Smooth muscle cell (in vitro differentiated cells): ENCODE results near the gene CYB5R4. TPM values are rescaled to one million over a fixed set of nuclear protein-coding genes. Genes with fewer than 3 reads are reported as not detected.

ENCODE experiments used
- DNase-seq: peaks from one replicate; lab custom pipeline; 2025; ENCODE audit not compliant: unreplicated experiment; lab: John Stamatoyannopoulos, UW
- H2AFZ ChIP-seq: fragments of 200-600 bp; sonication (generic); 2 replicates; pipeline ENCODE4 v1.6.0; 2016; ENCODE audit warnings: antibody characterized with exemption, low read depth, mild to moderate bottlenecking
- H3F3A ChIP-seq: fragments of 200-600 bp; sonication (generic); 2 replicates; pipeline ENCODE4 v1.6.0; 2017; ENCODE audit warnings: antibody characterized with exemption, low read depth
- H3K27ac ChIP-seq: fragments of 200-600 bp; sonication (generic); 2 replicates; pipeline ENCODE4 v1.5.1; 2016; ENCODE audit warnings: low read depth, mild to moderate bottlenecking
- H3K27me3 ChIP-seq: fragments of 200-600 bp; sonication (generic); 2 replicates; pipeline ENCODE4 v1.6.1; 2016; ENCODE audit warnings: low read depth, mild to moderate bottlenecking
- H3K36me3 ChIP-seq: fragments of 200-600 bp; sonication (generic); 2 replicates; pipeline ENCODE4 v1.5.1; 2016; ENCODE audit warnings: low read depth
- H3K4me1 ChIP-seq: fragments of 200-600 bp; sonication (generic); 2 replicates; pipeline ENCODE4 v1.5.1; 2016; ENCODE audit warnings: low read depth
- H3K4me2 ChIP-seq: fragments of 200-600 bp; sonication (generic); 2 replicates; pipeline ENCODE4 v1.6.0; 2016; ENCODE audit warnings: mild to moderate bottlenecking
- H3K4me3 ChIP-seq: fragments of 200-600 bp; sonication (generic); 2 replicates; pipeline ENCODE4 v1.5.1; 2016; ENCODE audit warnings: mild to moderate bottlenecking
- H3K79me2 ChIP-seq: fragments of 200-600 bp; sonication (generic); 2 replicates; pipeline ENCODE4 v1.6.0; 2016; ENCODE audit warnings: low read depth, mild to moderate bottlenecking
- H3K9ac ChIP-seq: fragments of 200-600 bp; sonication (generic); 2 replicates; pipeline ENCODE4 v1.6.0; 2016; ENCODE audit warnings: low read depth
- H3K9me3 ChIP-seq: fragments of 200-600 bp; sonication (generic); replicated peaks from 2 replicates; pipeline ENCODE4 v1.5.1; 2016; ENCODE audit warnings: low read depth
- H4K20me1 ChIP-seq: fragments of 200-600 bp; sonication (generic); 2 replicates; pipeline ENCODE4 v1.6.0; 2016; ENCODE audit warnings: low read depth
- whole genome bisulfite sequencing: methylation state at CpG from one replicate; pipeline ENCODE4 v1.1.7; 2016; ENCODE audit warnings: low lambda C conversion rate; 5-methylcytosine and 5-hydroxymethylcytosine counted together
- polyA plus RNA-seq: library from polyadenylated mRNA; unstranded; fragments of >200 nt; fragmentation: Nextera tagmentation; extraction: Ambion mirVana; gene quantifications from 2 replicates; pipeline ENCODE4 v1.2.1, GENCODE V29; 2016
- total RNA-seq: library from RNA; depleted of rRNA; stranded (reverse); fragments of >200 nt; gene quantifications from 2 replicates; pipeline ENCODE4 v1.2.3, GENCODE V29; 2014
- TF ChIP-seq, protein P1 (sequence below): fragments of 200-600 bp; sonication (generic); IDR thresholded peaks from 2 replicates; pipeline ENCODE4 v1.5.1; 2017; ENCODE audit warnings: borderline replicate concordance, mild to moderate bottlenecking, antibody characterized with exemption; ENCODE audit not compliant: insufficient read depth, poor library complexity, severe bottlenecking

CYB5R4 gene
- total and polyA plus RNA-seq, 2 experiments from 2014 or later, result 5.8 to 9.5 TPM

GRCh38 chr6:83958241-83958685 lies 98.8 kb downstream of the CYB5R4 start:
- Histone ChIP-seq H3K36me3 (no peaks in the 10 kb centered on the region), H3K79me2 (no peaks in the 10 kb centered on the region), H3F3A (no peaks in the 10 kb centered on the region), H3K9ac (no peak overlapping the region), H3K4me2 (no peak overlapping the region), H3K4me1 (peaks cover 2% of the 10 kb centered on the region), H2AFZ (no peak overlapping the region), H4K20me1 (no peaks in the 10 kb centered on the region), H3K4me3 (no peak overlapping the region), H3K27ac (no peak overlapping the region), H3K9me3 (no peaks in the 10 kb centered on the region), H3K27me3 (no peaks in the 10 kb centered on the region)
- no peak for DNase-seq
- TF ChIP-seq, protein P1, sequence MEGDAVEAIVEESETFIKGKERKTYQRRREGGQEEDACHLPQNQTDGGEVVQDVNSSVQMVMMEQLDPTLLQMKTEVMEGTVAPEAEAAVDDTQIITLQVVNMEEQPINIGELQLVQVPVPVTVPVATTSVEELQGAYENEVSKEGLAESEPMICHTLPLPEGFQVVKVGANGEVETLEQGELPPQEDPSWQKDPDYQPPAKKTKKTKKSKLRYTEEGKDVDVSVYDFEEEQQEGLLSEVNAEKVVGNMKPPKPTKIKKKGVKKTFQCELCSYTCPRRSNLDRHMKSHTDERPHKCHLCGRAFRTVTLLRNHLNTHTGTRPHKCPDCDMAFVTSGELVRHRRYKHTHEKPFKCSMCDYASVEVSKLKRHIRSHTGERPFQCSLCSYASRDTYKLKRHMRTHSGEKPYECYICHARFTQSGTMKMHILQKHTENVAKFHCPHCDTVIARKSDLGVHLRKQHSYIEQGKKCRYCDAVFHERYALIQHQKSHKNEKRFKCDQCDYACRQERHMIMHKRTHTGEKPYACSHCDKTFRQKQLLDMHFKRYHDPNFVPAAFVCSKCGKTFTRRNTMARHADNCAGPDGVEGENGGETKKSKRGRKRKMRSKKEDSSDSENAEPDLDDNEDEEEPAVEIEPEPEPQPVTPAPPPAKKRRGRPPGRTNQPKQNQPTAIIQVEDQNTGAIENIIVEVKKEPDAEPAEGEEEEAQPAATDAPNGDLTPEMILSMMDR, result no peak
- 34% methylated on average over 3 of the region's 3 CpGs for WGBS

DNA sequence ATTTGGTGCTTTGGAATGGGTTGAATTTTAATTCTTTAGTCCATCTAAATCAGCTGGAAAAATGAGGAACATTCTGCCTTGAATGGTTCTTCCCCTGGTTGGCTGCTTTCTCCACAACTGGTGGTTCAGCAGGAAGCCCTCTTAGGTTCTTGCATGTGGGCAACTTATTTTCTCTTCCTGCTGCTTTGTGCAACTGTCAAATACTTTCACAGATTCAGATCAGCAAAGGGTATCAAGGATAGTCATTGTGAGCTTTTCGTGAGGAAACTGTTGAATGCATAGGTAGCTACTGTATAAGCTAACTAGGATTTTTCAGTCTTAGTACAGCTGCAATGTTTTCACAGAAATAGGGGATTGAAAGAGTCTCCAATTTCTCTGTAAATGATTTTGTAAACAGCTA lies 101.2 kb downstream of the CYB5R4 start:
- H3K9ac ChIP-seq, result no peak overlapping the region
- 96% methylated on average over 1 of the region's 1 CpG for WGBS
- no peak overlapping the region for H3K4me3 ChIP-seq
- H3K4me1 ChIP-seq, result no peaks in the 10 kb centered on the region
- no peak overlapping the region for H3K4me2 ChIP-seq
- H3K79me2 ChIP-seq, result no peaks in the 10 kb centered on the region
- no peaks in the 10 kb centered on the region for H3K27me3 ChIP-seq
- no peak for DNase-seq
- peaks cover 8% of the 10 kb centered on the region for H3K36me3 ChIP-seq
- H3K27ac ChIP-seq, result no peak overlapping the region
- H3F3A ChIP-seq, result no peaks in the 10 kb centered on the region
- H4K20me1 ChIP-seq, result no peaks in the 10 kb centered on the region
- no peaks in the 10 kb centered on the region for H3K9me3 ChIP-seq
- TF ChIP-seq, protein P1, result no peak
- H2AFZ ChIP-seq, result no peak overlapping the region

DNA sequence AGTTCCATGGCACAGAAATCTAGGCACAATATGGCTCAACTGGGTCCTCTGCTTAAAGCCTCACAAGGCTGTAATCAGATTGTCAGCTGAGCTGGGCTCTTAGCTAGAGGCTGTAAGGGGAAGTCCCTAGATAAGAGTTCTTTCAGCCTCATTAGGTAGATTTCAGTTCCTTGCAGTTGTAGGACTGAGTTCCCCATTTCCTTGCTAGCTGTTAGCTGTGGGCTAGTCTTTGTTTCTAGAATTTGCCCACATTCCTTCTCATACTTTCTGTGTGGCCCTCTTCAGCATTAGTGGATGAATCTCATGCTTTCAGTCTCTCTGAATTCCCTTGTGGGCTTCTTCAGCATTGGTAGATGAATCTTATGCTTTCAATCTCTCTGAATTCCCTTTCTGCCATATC lies 103.1 kb downstream of the CYB5R4 start:
- Histone ChIP-seq H3K9me3 (peaks cover 3% of the 10 kb centered on the region), H3K4me3 (no peak overlapping the region), H3F3A (no peaks in the 10 kb centered on the region), H3K27ac (no peak overlapping the region), H3K4me2 (no peak overlapping the region), H3K27me3 (no peaks in the 10 kb centered on the region), H3K79me2 (no peaks in the 10 kb centered on the region), H4K20me1 (no peaks in the 10 kb centered on the region), H2AFZ (no peak overlapping the region), H3K9ac (no peak overlapping the region), H3K36me3 (peaks cover 8% of the 10 kb centered on the region), H3K4me1 (no peaks in the 10 kb centered on the region)
- DNase-seq, result no peak
- TF ChIP-seq, protein P1, result no peak

DNA sequence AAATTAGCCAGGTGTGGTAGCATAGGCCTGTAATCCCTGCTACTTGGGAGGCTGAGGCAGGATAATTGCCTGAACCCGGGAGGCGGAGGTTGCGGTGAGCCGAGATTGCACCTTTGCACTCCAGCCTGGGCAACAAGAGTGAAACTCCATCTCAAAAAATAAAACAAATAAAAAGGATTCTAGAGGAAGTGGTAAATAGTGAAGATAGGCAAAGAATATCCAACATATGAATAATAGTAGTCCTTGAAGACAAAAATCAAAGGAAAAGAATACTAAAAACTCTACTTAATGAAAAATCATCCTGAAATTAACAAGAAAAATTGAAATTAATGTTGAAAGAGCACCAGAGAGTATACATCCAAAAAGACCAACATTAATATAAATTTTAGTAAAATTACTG lies 107.0 kb downstream of the CYB5R4 start:
- Histone ChIP-seq H3K36me3 (peaks cover 14% of the 10 kb centered on the region), H2AFZ (no peak overlapping the region), H3K4me3 (no peak overlapping the region), H3K9ac (no peak overlapping the region), H3K27ac (no peak overlapping the region), H4K20me1 (no peaks in the 10 kb centered on the region), H3F3A (no peaks in the 10 kb centered on the region), H3K4me1 (no peaks in the 10 kb centered on the region), H3K9me3 (peaks cover 9% of the 10 kb centered on the region), H3K27me3 (no peaks in the 10 kb centered on the region), H3K79me2 (no peaks in the 10 kb centered on the region), H3K4me2 (no peak overlapping the region)
- no peak for DNase-seq
- WGBS, result 95% methylated on average over 4 of the region's 4 CpGs
- TF ChIP-seq, protein P1, result no peak
